Measurements from ENCODE around the gene JAKMIP2.

JAKMIP2 gene

DNA sequence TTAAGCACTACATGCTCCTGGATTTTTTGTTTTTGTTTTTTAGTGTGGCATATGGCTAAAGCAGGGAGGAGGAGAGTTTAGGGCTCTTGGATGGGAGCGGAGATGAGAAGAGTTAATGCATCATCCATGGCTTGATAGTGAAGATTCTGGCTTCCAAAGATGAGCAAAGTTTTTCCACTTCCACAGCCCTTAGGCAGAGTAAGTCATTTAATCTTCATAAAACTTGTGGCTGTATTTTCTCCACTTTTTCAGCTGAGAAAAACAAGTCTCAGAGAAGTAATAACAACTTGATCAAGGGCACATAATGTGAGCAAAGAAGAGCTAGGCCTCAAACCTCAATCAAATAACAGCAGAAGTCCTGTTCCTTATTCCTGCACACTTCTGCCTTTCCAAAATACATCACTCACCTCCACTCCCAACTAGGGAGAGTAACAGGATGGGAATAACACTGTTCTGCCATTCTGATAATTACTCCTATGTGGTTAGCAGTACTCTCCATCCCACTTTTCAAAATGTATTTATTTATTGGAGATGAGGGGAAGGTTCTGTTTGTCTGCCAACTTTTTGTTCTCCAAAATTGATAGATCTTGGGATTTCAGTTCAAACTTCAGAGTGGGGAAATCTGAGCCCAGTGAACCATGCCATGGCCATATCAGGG is 218.9 kb downstream of the JAKMIP2 start:
- TF ChIP-seq, protein P1, sequence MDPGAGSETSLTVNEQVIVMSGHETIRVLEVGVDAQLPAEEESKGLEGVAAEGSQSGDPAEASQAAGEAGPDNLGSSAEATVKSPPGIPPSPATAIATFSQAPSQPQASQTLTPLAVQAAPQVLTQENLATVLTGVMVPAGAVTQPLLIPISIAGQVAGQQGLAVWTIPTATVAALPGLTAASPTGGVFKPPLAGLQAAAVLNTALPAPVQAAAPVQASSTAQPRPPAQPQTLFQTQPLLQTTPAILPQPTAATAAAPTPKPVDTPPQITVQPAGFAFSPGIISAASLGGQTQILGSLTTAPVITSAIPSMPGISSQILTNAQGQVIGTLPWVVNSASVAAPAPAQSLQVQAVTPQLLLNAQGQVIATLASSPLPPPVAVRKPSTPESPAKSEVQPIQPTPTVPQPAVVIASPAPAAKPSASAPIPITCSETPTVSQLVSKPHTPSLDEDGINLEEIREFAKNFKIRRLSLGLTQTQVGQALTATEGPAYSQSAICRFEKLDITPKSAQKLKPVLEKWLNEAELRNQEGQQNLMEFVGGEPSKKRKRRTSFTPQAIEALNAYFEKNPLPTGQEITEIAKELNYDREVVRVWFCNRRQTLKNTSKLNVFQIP (CRISPR knock-in tag; IDR thresholded peaks at IDR 0.05; ENCODE audit: borderline replicate concordance, low read depth) = no peak
- TF ChIP-seq TOX (CRISPR knock-in tag; IDR thresholded peaks at IDR 0.05; ENCODE audit: borderline replicate concordance) = no peak
- no peak for TF ChIP-seq RARB (CRISPR knock-in tag; IDR thresholded peaks at IDR 0.05)
- TF ChIP-seq ZNF8 (CRISPR knock-in tag; IDR thresholded peaks at IDR 0.05) = no peak
- TF ChIP-seq ZC3H10 (CRISPR knock-in tag; IDR thresholded peaks at IDR 0.05) = no peak
- no peak for TF ChIP-seq PPARA (CRISPR knock-in tag; IDR thresholded peaks at IDR 0.05; ENCODE audit: borderline replicate concordance)
- TF ChIP-seq, protein P2, sequence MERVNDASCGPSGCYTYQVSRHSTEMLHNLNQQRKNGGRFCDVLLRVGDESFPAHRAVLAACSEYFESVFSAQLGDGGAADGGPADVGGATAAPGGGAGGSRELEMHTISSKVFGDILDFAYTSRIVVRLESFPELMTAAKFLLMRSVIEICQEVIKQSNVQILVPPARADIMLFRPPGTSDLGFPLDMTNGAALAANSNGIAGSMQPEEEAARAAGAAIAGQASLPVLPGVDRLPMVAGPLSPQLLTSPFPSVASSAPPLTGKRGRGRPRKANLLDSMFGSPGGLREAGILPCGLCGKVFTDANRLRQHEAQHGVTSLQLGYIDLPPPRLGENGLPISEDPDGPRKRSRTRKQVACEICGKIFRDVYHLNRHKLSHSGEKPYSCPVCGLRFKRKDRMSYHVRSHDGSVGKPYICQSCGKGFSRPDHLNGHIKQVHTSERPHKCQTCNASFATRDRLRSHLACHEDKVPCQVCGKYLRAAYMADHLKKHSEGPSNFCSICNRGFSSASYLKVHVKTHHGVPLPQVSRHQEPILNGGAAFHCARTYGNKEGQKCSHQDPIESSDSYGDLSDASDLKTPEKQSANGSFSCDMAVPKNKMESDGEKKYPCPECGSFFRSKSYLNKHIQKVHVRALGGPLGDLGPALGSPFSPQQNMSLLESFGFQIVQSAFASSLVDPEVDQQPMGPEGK (CRISPR knock-in tag; IDR thresholded peaks at IDR 0.05; ENCODE audit: borderline replicate concordance) = no peak
- no peak for TF ChIP-seq GLIS3 (CRISPR knock-in tag; IDR thresholded peaks at IDR 0.05)
- no peak for TF ChIP-seq ESRRG (CRISPR knock-in tag; IDR thresholded peaks at IDR 0.05)
- ATAC-seq = no peak

DNA sequence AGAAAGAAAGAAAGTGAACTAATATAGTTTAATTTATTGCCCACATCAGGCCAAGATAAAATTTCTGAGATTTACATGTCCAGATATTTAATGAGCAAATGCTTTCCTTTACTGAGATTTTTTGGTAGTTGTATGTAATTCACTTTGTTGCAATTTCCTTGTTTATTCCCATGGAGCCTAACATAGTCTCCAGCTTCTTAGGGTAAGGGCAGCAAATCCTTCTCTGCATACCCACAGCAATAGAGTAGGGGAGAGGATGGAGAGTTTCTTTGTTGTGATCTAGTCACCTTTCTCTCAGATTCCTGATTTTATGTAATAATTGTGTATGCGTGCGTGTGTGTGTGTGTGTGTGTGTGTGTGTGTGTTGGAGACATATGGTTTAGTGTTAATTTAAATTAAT is 221.1 kb downstream of the JAKMIP2 start:
- no peak for ATAC-seq
- TF ChIP-seq RARB (CRISPR knock-in tag; IDR thresholded peaks at IDR 0.05) = no peak
- TF ChIP-seq CSDC2 (CRISPR knock-in tag; IDR thresholded peaks at IDR 0.05) = no peak
- no peak for TF ChIP-seq TOX (CRISPR knock-in tag; IDR thresholded peaks at IDR 0.05; ENCODE audit: borderline replicate concordance)
- TF ChIP-seq ESRRG (CRISPR knock-in tag; IDR thresholded peaks at IDR 0.05) = no peak
- no peak for TF ChIP-seq GLIS3 (CRISPR knock-in tag; IDR thresholded peaks at IDR 0.05)
- TF ChIP-seq, protein P3, sequence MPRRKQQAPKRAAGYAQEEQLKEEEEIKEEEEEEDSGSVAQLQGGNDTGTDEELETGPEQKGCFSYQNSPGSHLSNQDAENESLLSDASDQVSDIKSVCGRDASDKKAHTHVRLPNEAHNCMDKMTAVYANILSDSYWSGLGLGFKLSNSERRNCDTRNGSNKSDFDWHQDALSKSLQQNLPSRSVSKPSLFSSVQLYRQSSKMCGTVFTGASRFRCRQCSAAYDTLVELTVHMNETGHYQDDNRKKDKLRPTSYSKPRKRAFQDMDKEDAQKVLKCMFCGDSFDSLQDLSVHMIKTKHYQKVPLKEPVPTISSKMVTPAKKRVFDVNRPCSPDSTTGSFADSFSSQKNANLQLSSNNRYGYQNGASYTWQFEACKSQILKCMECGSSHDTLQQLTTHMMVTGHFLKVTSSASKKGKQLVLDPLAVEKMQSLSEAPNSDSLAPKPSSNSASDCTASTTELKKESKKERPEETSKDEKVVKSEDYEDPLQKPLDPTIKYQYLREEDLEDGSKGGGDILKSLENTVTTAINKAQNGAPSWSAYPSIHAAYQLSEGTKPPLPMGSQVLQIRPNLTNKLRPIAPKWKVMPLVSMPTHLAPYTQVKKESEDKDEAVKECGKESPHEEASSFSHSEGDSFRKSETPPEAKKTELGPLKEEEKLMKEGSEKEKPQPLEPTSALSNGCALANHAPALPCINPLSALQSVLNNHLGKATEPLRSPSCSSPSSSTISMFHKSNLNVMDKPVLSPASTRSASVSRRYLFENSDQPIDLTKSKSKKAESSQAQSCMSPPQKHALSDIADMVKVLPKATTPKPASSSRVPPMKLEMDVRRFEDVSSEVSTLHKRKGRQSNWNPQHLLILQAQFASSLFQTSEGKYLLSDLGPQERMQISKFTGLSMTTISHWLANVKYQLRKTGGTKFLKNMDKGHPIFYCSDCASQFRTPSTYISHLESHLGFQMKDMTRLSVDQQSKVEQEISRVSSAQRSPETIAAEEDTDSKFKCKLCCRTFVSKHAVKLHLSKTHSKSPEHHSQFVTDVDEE (CRISPR knock-in tag; IDR thresholded peaks at IDR 0.05) = no peak
- no peak for TF ChIP-seq ZC3H10 (CRISPR knock-in tag; IDR thresholded peaks at IDR 0.05)
- no peak for TF ChIP-seq OSR1 (CRISPR knock-in tag; IDR thresholded peaks at IDR 0.05)
- TF ChIP-seq, protein P2 (CRISPR knock-in tag; IDR thresholded peaks at IDR 0.05; ENCODE audit: borderline replicate concordance) = no peak
- TF ChIP-seq, protein P1 (CRISPR knock-in tag; IDR thresholded peaks at IDR 0.05; ENCODE audit: borderline replicate concordance, low read depth) = no peak

DNA sequence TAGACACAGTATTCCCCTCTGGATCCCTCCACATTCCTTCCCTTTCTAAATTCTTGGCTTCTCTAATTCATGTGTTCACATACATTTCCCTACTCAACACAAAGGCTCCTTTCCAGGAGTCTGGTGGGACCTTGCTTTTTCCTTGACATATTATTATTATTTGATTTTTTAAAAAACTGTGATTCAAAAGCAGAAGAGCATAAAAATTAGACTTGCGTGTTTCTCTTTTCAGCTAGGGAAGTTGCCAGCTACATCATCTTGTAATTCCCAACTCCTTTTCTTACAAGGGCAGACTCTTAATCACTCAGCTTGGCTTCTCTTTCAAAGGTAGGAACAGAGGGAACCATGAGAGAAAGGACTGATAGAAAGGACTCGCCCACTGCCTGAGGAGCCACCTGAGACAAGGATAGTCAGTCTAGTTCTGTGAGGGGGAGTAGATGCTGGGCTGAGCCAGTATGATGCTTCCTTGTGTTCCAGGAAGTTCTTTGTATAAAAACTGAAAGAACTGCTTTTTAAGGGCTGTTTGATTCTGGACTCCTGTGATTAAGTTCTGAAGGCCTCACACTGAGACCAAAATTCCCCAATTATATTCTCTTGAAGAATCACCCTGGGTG is 221.7 kb downstream of the JAKMIP2 start:
- ATAC-seq = no peak
- TF ChIP-seq ZFP30 (CRISPR knock-in tag; IDR thresholded peaks at IDR 0.05) (no peak), ZNF8 (CRISPR knock-in tag; IDR thresholded peaks at IDR 0.05) (no peak), ISL1 (CRISPR knock-in tag; IDR thresholded peaks at IDR 0.05) (no peak), ZNF70 (CRISPR knock-in tag; IDR thresholded peaks at IDR 0.05) (no peak), GLIS3 (CRISPR knock-in tag; IDR thresholded peaks at IDR 0.05) (no peak), BACH2 (CRISPR knock-in tag; IDR thresholded peaks at IDR 0.05; ENCODE audit: borderline replicate concordance) (no peak), TCF4 (CRISPR knock-in tag; IDR thresholded peaks at IDR 0.05; ENCODE audit: borderline replicate concordance) (no peak), ARNTL (CRISPR knock-in tag; IDR thresholded peaks at IDR 0.05; ENCODE audit: borderline replicate concordance, low read depth) (no peak), CSDC2 (CRISPR knock-in tag; IDR thresholded peaks at IDR 0.05) (no peak), RARB (CRISPR knock-in tag; IDR thresholded peaks at IDR 0.05) (no peak), ZNF565 (CRISPR knock-in tag; conservative IDR thresholded peaks at IDR 0.05; ENCODE audit: low read depth) (no peak)
- TF ChIP-seq, protein P4, sequence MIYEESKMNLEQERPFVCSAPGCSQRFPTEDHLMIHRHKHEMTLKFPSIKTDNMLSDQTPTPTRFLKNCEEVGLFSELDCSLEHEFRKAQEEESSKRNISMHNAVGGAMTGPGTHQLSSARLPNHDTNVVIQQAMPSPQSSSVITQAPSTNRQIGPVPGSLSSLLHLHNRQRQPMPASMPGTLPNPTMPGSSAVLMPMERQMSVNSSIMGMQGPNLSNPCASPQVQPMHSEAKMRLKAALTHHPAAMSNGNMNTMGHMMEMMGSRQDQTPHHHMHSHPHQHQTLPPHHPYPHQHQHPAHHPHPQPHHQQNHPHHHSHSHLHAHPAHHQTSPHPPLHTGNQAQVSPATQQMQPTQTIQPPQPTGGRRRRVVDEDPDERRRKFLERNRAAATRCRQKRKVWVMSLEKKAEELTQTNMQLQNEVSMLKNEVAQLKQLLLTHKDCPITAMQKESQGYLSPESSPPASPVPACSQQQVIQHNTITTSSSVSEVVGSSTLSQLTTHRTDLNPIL (CRISPR knock-in tag; IDR thresholded peaks at IDR 0.05; ENCODE audit: low read depth) = no peak
- TF ChIP-seq, protein P5, sequence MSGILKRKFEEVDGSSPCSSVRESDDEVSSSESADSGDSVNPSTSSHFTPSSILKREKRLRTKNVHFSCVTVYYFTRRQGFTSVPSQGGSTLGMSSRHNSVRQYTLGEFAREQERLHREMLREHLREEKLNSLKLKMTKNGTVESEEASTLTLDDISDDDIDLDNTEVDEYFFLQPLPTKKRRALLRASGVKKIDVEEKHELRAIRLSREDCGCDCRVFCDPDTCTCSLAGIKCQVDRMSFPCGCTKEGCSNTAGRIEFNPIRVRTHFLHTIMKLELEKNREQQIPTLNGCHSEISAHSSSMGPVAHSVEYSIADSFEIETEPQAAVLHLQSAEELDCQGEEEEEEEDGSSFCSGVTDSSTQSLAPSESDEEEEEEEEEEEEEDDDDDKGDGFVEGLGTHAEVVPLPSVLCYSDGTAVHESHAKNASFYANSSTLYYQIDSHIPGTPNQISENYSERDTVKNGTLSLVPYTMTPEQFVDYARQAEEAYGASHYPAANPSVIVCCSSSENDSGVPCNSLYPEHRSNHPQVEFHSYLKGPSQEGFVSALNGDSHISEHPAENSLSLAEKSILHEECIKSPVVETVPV (CRISPR knock-in tag; IDR thresholded peaks at IDR 0.05) = no peak
- TF ChIP-seq, protein P2 (CRISPR knock-in tag; IDR thresholded peaks at IDR 0.05; ENCODE audit: borderline replicate concordance) = no peak

Measured in SK-N-SH treated with all-trans-retinoic acid at 6 μM for 48 hours (cell line).